Stimulated activated CD8-positive, alpha-beta memory T cell treated with anti-CD3 and anti-CD28 coated beads, Interleukin-7, amount 100 ng/mL, for 1 hour (primary cell): ENCODE measurements around the gene STX4.

Experiments
- DNase-seq, 2 donors: peaks; one replicate each; pipeline ENCODE4 v3.0.0-alpha.2; 2020; ENCODE audit warnings: low read depth in 2 of 2

STX4 gene

GRCh38 chr16:31020536-31020935, 12.8 kb upstream of the STX4 start:
- DNase-seq, result no peak

DNA sequence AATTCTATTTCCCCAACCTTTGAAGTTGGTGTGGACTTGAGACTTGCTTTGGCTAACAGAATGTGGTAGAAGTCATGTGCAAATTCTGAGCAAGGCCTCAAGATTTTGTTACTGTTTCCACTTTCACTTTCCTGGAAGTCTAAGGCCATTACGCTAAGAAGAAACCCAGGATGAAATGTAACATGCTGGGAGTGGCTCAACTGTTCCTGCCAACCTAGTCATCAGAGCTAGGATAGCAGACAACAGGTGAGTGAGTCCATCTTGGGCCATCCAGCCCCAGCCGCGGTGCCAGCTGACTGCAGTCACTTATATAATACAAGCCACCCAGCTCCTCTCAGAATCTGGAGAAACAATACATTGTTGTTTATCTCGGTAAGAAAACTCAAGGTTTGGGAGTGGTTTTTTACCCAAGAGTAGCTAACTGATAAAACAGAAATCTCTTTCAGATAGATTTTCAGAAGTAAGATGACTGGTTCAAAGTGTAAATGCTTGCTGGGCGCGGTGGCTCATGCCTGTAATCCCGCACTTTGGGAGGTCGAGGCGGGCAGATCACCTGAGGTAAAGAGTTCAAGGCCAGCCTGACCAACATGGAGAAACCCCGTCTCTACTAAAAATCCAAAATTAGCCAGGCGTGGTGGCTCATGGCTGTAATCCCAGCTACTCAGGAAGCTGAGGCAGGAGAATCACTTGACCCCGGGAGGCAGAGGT, 10.7 kb upstream of the STX4 start:
- no peak for DNase-seq

DNA sequence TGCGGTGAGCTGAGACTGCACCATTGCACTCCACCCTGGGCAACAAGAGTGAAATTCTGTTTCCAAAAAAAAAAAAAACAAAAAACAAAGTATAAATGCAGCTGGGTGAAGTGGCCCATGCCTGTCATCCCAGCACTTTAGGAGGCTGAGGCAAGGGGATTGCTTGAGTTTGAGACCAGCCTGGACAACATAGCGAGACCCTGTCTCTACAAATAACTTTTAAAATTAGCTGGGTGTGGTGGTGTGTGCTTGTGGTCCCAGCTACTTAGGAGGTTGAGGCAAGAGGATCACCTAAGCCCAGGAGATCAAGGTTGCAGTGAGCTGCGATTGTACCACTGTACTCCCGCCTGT, 10.1 kb upstream of the STX4 start:
- no peak for DNase-seq

DNA sequence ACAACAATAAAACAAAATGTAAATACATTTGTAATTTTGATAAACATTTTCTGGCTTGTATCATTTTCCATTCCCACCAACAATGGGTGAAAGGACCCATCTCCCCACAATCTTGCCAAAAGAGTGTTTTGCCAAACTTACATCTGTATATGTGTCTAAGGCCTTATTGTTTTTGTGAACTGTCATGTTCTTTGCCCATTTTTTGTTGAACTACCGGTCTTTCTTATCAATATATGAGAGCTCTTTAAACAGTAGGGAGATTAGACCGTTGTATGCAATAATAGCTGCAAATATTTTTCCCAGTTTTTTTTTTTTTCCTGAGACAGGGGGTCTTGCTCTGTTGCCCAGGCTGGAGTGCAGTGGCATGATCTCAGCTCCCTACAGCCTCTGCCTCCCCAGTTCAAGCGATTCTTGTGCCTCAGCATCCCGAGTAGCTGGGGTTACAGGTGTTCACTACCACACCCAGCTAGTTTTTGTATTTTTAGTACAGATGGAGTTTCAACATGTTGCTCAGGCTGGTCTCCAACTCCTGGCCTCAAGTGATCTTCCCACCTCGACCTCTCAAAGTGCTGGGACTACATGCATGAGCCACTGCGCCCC, 9.6 kb upstream of the STX4 start:
- no peak for DNase-seq

- no peak for DNase-seq
Observed at GRCh38 chr16:31025339-31025738, 8.0 kb upstream of the STX4 start.

GRCh38 chr16:31029272-31029671, 4.1 kb upstream of the STX4 start:
- no peak for DNase-seq

DNA sequence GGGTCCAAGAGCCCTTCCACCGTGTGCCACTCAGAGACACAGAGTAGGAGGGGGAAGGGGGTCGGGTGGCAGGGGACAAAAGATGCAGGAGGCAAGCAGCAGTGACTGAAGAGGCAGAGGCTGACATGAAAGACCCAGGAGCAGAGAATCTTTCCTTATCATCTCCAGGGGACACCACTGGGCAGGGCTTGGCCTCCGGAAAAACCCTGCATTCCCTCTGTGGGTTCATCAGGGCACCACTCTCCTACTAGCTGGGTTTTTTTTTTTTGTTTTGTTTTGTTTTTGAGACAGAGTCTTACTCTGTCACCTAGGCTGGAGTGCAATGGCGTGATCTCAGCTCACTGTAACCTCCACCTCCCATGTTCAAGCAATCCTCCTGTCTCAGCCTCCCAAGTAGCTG, 2.1 kb upstream of the STX4 start:
- DNase-seq, result no peak

- DNase-seq, result peak; percentile 67 to 81
Observed at GRCh38 chr16:31033709-31034492, 543 bp downstream of the STX4 start.

DNA sequence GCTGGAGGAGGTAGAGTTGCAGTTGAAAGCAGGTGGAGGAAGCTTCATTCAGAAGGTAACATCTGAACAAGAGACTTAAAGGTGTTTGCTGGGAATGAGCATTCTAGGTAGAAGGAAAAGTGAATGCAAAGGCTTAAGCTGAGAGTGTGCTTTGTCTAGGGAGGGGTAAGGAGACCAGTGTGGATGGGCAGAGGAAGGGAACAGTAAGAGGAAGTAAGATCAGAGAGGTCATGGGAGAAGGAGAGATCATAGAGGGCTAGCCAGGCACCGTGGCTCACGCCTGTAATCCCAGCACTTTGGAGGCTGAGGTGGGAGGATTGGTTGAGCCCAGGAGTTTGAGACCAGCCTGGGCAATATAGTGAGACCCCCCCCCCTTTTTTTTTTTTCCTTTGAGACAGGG, 3.3 kb downstream of the STX4 start:
- DNase-seq, result no peak

DNA sequence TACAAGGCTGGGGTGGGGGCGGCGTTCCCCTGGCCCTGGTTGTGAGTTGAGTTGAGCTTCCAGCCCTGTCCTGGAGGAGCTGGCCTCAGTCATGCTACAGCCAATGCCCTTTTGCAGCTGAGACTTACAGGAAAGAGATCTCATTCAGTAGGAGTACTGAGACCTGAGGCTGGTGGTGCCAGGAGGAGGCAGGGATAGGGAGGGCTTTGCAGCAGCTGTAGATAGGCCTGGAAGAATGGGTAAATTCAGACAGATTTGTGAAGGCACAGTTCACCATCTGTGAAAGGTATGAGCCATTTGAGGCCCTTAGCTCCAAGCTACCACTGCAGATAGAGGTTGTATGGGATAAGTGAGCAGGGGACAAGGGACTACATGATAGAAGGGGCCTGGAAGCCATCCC, 5.6 kb downstream of the STX4 start:
- DNase-seq, result no peak

GRCh38 chr16:31042866-31043265, 9.5 kb downstream of the STX4 start:
- no peak for DNase-seq

GRCh38 chr16:31043352-31043751, 10.0 kb downstream of the STX4 start:
- no peak for DNase-seq

DNA sequence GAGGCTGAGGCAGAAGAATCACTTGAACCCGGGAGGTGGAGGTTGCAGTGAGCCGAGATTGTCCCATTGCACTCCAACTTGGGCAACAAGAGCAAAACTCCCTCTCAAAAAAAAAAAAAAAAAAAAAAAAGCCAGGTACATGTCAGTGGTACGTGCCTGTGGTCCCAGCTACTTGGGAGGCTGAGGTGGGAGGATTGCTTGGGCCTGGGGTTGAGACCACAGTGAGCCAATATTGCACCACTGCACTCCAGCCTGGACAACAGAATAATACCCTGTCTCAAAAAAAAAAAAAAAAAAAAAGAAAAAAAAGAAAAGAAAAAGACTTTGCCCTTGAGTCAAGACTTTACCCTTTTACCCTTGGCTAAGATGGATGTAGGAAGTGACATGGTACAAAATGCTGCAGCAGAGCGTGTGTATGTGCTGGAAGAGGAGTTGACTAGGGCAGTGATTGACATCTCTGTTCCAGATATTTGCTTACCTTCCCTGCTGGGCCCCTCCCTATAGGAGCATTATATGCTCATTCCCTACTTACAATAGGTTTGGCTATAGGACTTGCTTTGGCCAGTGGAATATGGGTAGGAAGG, 10.6 kb downstream of the STX4 start:
- DNase-seq, result no peak

DNA sequence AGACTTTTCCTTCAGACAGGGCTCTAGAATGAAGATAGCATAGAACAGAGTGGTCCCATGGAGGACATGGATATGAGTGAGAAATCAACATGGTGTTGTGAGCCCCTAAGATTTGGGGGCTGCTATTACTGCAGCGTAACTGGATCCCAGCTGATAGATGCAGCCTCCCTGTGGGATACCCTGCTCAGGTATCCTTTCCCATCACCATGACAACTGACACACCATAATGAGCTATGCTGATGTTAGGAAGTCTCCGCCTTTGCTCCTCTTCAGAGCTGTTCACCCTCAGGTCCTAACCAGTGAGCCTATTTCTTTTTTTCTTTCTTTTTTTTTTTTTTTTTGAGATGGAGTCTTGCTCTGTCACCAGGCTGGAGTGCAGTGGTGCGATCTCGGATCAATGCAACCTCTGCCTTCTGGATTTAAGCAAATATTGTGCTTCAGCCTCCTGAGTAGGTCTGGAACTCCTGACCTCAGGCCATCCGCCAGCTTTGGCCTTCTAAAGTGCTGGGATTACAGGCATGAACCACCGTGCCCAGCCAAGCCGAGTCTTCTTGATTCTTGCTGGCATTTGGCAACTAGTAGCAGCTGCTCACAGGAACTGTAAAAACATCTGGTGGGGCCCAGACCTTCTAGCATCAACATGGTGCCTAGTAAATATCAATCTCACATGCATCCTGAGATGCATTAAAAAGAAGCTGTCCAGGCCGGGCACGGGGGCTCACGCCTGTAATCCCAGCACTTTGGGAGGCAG, 17.1 kb downstream of the STX4 start:
- no peak for DNase-seq

DNA sequence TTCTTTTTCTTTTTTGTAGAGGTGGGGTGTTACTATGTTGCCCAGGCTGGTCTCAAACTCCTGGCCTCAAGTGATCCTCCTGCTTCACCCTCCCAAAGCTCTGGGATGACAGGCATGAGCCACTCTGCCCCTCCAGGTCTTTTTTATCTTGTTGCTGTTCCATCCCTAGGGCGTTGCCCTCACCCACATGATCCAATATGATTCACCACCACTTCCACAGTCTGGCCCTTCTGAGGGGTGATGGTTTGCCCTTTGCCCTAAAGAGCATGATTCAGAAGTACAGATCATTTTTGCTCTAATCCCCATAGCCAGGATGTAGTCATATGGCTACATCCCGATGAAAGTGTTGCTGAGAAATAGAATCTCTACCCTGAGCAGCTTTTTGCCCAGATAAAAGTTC, 18.8 kb downstream of the STX4 start:
- DNase-seq, result no peak

DNA sequence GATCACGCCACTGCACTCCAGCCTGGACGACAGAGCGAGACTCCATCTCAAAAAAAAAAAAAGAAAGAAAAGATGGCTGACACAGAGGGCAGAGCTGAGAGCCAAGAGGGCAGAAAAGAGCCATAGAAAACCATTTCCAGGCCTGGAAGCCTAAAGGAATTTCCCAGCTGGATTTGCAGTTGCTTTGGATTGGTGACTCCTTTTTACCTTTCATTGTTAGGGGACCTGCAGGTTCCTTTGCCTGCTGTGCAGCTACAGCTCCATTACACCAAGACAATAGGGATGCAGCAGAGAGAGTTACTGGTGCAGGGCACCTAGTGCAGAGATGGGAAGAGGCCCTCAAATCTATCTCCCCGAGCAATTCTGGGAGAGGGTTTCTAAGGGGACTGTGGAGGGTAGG, 22.3 kb downstream of the STX4 start:
- no peak for DNase-seq

DNA sequence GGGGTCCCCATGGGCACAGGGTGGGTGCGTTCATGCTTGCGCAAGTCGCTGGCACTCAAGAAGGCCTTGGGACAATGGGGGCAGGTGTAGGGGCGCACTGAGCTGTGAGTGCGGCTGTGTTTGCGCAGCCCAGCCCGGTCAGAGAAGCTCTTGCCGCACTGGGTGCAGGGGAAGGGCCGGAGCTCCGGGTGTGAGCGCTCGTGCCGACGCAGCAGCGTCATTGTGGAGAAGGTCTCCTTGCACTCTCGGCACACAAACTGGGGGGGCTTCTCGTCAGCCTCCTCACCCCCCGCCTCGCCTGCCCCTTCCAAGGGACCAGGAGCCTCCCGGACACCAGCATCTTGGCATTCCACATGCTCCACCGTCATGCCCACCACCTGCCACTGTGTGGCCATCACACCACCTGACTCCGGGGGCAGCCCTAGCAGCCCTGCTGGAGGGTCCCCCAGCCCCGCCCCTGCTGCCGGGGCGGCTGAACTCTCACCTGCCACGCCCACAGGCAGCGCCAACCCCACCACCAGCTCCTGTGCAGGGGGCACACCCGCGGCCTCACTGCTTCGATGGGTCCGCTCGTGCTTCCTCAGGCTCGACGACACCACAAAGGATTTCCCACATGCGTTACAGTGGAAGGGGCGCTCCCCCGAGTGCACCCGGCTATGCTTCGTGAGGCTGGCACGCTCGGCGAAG, 27.9 kb downstream of the STX4 start:
- DNase-seq, result no peak

DNA sequence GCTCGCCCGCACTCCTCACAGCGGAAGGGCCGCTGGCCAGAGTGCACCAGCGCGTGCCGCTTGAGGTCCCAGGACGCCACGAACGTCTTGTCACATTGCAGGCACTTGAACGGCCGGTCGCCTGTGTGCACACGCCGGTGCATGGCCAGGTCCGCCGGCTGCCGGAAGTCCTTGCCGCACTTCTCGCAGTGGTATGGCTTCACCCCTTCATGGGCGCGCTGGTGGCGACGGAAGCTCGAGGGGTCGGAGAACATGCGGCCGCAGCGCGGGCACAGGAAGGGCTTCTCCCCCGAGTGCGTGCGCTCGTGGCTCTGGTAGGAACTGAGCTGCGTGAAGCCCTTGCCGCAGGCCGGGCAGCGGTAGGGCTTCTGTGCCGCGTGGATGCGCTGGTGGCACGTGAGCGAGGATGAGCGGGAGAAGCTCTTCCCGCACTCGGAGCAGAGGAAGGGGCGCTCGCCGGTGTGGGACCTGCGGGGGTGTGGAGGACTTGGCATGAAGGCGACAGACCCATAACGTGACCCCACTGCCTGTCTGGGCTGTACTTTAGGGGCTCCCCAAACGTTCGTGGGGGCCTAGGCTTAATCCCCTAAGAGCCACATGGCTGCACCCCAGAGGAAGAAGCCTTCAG, 28.6 kb downstream of the STX4 start:
- no peak for DNase-seq

DNA sequence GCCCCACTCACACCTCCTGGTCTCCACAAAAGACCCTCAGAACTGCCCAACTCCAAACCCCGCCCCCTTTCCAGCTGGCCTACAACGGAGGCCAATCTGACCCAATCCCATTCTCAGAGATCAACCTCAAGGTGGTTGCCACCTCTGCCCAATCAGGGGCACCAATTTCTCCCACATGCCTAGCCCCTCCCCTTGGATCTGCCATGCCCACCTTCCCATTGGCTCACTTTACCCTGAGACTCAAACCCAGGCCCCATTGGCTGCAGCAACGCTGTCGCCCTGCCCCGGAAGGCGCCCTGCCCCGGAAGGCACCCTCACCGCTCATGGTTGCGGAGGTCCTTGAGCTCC, 30.1 kb downstream of the STX4 start:
- no peak for DNase-seq

DNA sequence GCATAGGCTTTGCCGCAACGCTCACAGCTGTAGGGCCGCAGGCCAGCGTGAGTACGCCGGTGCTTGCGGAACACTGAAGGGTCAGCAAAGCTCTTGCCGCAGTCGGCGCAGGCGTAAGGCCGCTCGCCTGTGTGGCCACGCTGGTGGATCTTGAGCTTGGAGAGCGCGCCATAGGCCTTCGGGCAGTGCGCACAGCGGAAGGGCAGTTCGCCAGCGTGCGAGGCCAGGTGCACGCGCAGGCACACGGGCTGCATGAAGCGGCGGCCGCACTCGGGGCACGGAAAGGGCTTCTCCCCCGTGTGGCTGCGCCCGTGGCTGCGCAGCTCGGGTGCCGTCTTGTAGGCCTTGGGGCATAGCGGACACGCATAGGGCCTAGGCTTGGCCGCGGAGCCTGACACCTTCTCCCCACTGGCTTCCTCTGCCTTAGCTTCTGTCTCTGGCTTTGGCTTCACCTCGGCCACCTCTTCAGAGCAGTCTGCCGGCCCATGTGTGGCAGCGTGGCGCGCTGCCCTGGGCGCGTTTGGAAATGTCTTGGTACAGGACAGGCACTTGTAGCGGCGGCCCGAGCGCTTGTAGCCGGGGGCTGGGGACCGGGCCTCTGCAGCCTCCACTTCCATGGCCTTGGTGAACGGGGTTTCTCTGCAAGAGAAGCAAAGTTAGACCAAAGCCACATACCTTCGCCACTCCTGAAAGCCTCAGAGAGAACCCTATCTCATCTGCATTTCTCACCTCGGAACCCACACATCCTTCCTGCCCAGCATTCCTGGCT, 30.7 kb downstream of the STX4 start:
- no peak for DNase-seq
